BJ (cell line): ENCODE data around the gene SOX12. TPM values are rescaled to one million over a fixed set of nuclear protein-coding genes. Genes with fewer than 3 reads are reported as not detected.
A peak's percentile ranks its signal among the peaks of the same experiment; 100 is the strongest.

ENCODE experiments used
- CTCF ChIA-PET: fragments of 350-600 bp; formaldehyde crosslinking; extraction: SDS; loops from one replicate; lab custom pipeline; 2021; ENCODE audit warnings: antibody characterized with exemption, inconsistent platforms; lab: Yijun Ruan, JAX
- POLR2A ChIA-PET: fragments of 300-600 bp; sonication (Branson Sonifier 250); formaldehyde crosslinking; extraction: SDS; loops from one replicate; lab custom pipeline; 2021; ENCODE audit warnings: antibody characterized with exemption; lab: Charles Lee
- DNase-seq: peaks from one replicate; pipeline ENCODE4 v3.0.0-alpha.2; 2011; ENCODE audit warnings: low read depth
- H3K27me3 ChIP-seq: 2 replicates; pipeline ENCODE4 v1.6.0; 2011; ENCODE audit warnings: low read length; ENCODE audit not compliant: control insufficient read depth, insufficient read depth
- H3K36me3 ChIP-seq: 2 replicates; pipeline ENCODE4 v1.5.1; 2011; ENCODE audit warnings: low read length; ENCODE audit not compliant: control insufficient read depth, insufficient read depth
- H3K4me3 ChIP-seq: 2 replicates; pipeline ENCODE4 v1.5.1; 2011; ENCODE audit warnings: low read depth, mild to moderate bottlenecking, control low read depth, low read length
- polyA minus RNA-seq: library from RNA; depleted of rRNA, polyadenylated mRNA; stranded (reverse); fragments of >200 nt; gene quantifications from 2 replicates; pipeline ENCODE4 v1.2.3, GENCODE V29; 2011; rRNA and poly(A)+ RNA removed
- polyA plus RNA-seq: library from polyadenylated mRNA; depleted of rRNA; stranded (reverse); fragments of >200 nt; gene quantifications from 2 replicates; pipeline ENCODE4 v1.2.3, GENCODE V29; 2011; rRNA removed
- TF ChIP-seq, protein P1 (sequence below): IDR thresholded peaks from 2 replicates; pipeline ENCODE4 v1.5.1; 2011; ENCODE audit warnings: low read depth, mild to moderate bottlenecking, control low read depth, inconsistent platforms, low read length, moderate library complexity; ENCODE audit not compliant: insufficient read depth

The SOX12 gene
- polyA plus RNA-seq (3.6 TPM in 2 replicates), polyA minus RNA-seq (2.7 and 4.4 TPM in 2 replicates)

DNA sequence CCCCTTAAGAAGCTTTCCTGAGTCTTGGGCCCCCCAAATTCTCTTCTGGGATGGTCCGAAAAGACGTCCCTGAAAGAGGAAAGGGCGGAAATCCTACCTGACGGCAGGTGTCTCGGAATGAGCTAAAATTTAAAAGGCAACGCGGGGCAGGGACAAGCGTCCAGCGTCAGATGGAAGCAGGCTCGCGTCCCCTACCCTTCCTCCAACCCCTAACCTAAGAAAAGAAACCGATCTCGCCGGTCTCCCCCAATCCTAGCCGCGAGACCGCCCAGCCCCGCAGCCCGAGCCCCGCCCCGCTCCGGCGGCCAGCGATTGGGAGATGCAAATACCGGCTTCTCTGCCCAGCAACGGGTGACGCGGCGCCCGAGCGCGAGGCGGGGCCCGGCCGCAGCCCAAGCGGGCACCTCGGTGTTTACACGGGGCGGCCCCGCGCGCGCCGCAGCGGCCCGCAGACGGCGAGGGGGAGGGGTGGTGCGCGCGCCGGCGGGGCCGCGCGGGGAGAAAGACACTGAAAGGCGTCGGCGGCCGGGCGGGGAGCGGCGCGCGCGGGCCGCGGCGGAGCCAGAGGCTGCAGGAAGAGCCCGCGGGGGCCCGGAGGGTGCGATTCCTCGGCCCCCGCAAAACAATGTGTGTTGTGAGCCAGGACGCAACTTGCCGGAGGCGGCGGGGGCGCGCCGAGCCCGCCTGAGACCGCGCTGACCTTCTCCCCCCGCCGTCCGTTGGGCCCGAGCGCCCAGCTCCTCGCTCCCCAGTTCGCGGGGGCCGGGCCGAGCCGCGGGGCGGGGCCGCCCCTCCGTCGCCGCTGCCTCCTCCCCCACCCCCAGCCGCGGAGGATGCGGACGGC lies at the start of gene SOX12:
SOX12 (plus strand) TSS at position 508 of the 844 bp plus-strand sequence. CDS start 373 bp downstream, outside the sequence.
- Histone ChIP-seq H3K27me3 (no peaks in the 10 kb centered on the region), H3K36me3 (peaks cover 1% of the 10 kb centered on the region; the same call in 1 of the 2 replicates), H3K4me3 (peak within 1 kb of the TSS; percentile 85)
- peak; percentile 62 for DNase-seq
- CTCF ChIA-PET, result interaction anchor here (0.8 to 1.4 kb wide), 5 partner anchors 14 to 59 kb away, joined by 3 to 4 read pairs (median 3); no protein-coding TSS in a partner anchor
- TF ChIP-seq, protein P1, sequence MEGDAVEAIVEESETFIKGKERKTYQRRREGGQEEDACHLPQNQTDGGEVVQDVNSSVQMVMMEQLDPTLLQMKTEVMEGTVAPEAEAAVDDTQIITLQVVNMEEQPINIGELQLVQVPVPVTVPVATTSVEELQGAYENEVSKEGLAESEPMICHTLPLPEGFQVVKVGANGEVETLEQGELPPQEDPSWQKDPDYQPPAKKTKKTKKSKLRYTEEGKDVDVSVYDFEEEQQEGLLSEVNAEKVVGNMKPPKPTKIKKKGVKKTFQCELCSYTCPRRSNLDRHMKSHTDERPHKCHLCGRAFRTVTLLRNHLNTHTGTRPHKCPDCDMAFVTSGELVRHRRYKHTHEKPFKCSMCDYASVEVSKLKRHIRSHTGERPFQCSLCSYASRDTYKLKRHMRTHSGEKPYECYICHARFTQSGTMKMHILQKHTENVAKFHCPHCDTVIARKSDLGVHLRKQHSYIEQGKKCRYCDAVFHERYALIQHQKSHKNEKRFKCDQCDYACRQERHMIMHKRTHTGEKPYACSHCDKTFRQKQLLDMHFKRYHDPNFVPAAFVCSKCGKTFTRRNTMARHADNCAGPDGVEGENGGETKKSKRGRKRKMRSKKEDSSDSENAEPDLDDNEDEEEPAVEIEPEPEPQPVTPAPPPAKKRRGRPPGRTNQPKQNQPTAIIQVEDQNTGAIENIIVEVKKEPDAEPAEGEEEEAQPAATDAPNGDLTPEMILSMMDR, result no peak
- POLR2A ChIA-PET, result interaction anchor here (0.7 kb wide), 1 partner anchor 15 kb away, joined by 4 read pairs; no protein-coding TSS in a partner anchor

DNA sequence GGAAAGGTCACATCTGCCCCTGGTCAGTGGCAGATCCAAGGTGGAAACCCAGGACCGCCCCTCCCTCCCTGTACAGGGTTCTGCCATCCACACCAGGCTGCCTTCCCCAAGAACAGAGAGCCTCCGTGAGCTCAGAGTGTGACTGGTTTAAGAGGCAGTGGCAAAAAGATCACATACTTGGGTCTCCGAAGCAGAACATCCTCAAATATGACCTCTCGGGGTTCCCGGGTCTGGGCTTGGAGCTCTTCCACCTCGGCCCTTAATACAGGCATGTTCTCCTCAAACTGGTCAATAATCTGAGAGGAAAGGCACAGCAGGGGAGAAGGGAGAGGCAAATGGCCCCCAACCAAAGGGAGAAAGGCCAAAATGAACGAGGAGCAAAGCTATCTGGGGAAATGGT lies 49.6 kb upstream of the SOX12 start:
- H3K36me3 ChIP-seq, result peaks cover 2% of the 10 kb centered on the region; the same call in 1 of the 2 replicates
- H3K4me3 ChIP-seq, result no peak overlapping the region
- H3K27me3 ChIP-seq, result no peaks in the 10 kb centered on the region
- DNase-seq, result no peak
- TF ChIP-seq, protein P1, result no peak
- ChIA-PET CTCF (no interaction called here), POLR2A (no interaction called here)

DNA sequence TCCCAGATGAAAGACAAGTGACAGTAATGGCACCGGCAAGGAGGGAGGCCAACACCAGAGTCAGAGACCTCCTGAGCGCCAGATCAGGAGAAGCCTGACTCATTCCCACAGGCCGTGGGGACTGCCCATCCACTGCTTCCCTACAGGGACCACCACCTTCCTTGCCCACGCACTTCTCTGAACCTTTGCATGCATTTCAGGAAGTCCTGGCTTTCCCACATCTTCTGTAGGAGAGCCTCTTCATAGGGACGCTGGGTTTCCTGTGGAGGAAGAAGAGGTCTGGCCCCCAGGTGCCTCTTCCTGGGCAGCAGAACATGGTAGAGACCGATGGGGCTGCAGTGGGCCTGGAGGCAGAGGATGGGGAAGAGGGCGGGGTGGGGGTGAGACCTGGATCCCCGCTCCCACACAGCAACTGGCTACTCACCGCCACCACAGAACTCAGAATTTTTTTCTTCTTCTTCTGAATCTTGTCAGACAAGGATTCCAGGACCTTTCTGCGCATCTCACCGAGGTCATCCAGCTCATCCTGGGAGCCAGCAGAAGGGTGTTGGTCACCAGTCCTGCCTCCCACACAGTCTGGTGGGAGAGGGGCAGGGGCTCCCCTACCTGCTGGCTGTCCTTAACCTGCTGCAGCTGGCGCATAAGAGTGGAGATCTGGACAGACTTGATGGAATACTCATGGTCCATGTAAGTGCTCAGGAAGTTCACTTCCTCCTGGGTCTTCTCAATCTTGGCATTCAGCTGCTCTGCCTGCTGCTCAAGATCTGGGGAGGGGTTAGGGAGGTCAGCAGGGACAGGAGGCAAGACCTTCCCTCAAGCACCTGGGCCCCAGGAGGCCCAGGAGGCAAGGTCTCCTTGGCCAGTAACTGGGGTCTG lies 48.5 kb upstream of the SOX12 start:
- DNase-seq, result no peak
- no peak overlapping the region for H3K4me3 ChIP-seq
- TF ChIP-seq, protein P1, result no peak
- no peaks in the 10 kb centered on the region for H3K27me3 ChIP-seq
- ChIA-PET POLR2A (no interaction called here), CTCF (interaction anchor here (1.2 to 1.6 kb wide), 2 partner anchors 10 to 54 kb away, joined by 4 read pairs; no protein-coding TSS in a partner anchor)
- H3K36me3 ChIP-seq, result peaks cover 2% of the 10 kb centered on the region; the same call in 1 of the 2 replicates

DNA sequence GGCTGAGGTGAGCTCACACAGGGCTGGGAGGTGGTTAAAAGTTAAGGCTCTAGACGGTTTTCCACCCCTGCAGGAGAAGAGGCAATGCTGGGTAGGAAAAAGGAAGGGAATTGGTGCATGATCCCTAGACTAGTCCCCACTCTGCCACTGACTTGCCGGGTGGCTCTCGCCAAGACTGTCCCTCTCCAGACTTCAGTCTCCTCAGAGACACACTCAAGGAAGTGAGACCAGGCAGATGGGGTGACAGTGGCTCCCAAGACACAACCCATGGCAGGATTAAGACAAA lies 47.9 kb upstream of the SOX12 start:
- Histone ChIP-seq H3K27me3 (no peaks in the 10 kb centered on the region), H3K4me3 (no peak overlapping the region), H3K36me3 (peaks cover 2% of the 10 kb centered on the region; the same call in 1 of the 2 replicates)
- no peak for DNase-seq
- TF ChIP-seq, protein P1, result no peak
- ChIA-PET CTCF (interaction anchor here (1.2 to 1.6 kb wide), 3 partner anchors 9 to 53 kb away, joined by 4 to 5 read pairs (median 4); no protein-coding TSS in a partner anchor), POLR2A (no interaction called here)
